HepG2 (cell line): ENCODE data around the gene LIPC. TPM values are rescaled to one million over a fixed set of nuclear protein-coding genes. Genes with fewer than 3 reads are reported as not detected.
A peak's percentile ranks its signal among the peaks of the same experiment; 100 is the strongest.

Experiments used
- ATAC-seq: fragments of 200-7000 bp; cut with Tn5 transposase; 3 replicates; pipeline ENCODE4 v1.9.1; 2020; ENCODE audit warnings: mild to moderate bottlenecking, moderate library complexity
- BruUV-seq: library from RNA; stranded (reverse); fragments of 400-500 nt; replicated peaks from 2 replicates; lab custom pipeline; 2021; lab: Mats Ljungman, UMichigan
- CTCF ChIA-PET: fragments of 300-600 bp; formaldehyde crosslinking; extraction: SDS; loops from one replicate; lab custom pipeline; 2021; ENCODE audit warnings: low total read pairs, inconsistent platforms, low intra/inter-chr PET ratio; lab: Yijun Ruan, JAX
- POLR2A ChIA-PET: fragments of 350-600 bp; sonication (Branson Sonifier 250); formaldehyde crosslinking; loops from one replicate; lab custom pipeline; 2020; ENCODE audit warnings: antibody characterized with exemption, inconsistent platforms; lab: Yijun Ruan, JAX
- DNase-seq: peaks from one replicate; pipeline ENCODE4 v3.0.0-alpha.2; 2015; ENCODE audit warnings: low spot score
- FAIRE-seq: peaks from 3 replicates; lab custom pipeline; 2011; peaks lifted over from hg19 to GRCh38; lab: Jason Lieb, UNC
- H2AFZ ChIP-seq: one replicate; pipeline ENCODE4 v1.6.1; 2011; ENCODE audit warnings: low read length, inconsistent platforms
- H3K27ac ChIP-seq: fragments of 300-600 bp; 3 replicates; pipeline ENCODE4 v1.8.0; 2011; ENCODE audit warnings: mixed run types, mild to moderate bottlenecking, mixed read lengths, low read length, inconsistent platforms; ENCODE audit not compliant: insufficient read depth; ENCODE audit errors: extremely low read length
- H3K27me3 ChIP-seq, 2 experiments: fragments of 200-600 bp in 1 of 2; 2 replicates in 1 of 2; 3 replicates in 1 of 2; pipeline versions ENCODE4 v1.6.0 to v1.8.0; 2011; ENCODE audit warnings: low read length in 2 of 2, mild to moderate bottlenecking in 2 of 2, moderate library complexity in 2 of 2, inconsistent platforms in 1 of 2; ENCODE audit not compliant: insufficient read depth in 2 of 2, control insufficient read depth in 1 of 2
- H3K36me3 ChIP-seq, 2 experiments: fragments of 200-600 bp in 1 of 2; replicated peaks in 1 of 2; 2 replicates in 1 of 2; 3 replicates in 1 of 2; pipeline versions ENCODE4 v1.5.1 to v1.8.0; 2011; ENCODE audit warnings: low read length in 2 of 2, inconsistent platforms in 1 of 2; ENCODE audit not compliant: insufficient read depth in 2 of 2, control insufficient read depth in 1 of 2
- H3K4me1 ChIP-seq: 2 replicates; pipeline ENCODE4 v1.5.1; 2012; ENCODE audit warnings: low read length, inconsistent platforms; ENCODE audit not compliant: insufficient read depth
- H3K4me2 ChIP-seq: 2 replicates; pipeline ENCODE4 v1.6.0; 2011; ENCODE audit warnings: low read depth, low read length, inconsistent platforms
- H3K4me3 ChIP-seq, 3 experiments: fragments of 200-600 bp in 1 of 3; sonication (generic), shearing (Covaris generic) in 1 of 3; replicated peaks in 1 of 3; 2 replicates each; pipeline ENCODE4 v1.5.1; 2011 to 2016; ENCODE audit warnings: low read length in 3 of 3, inconsistent platforms in 2 of 3, low read depth in 2 of 3, mild to moderate bottlenecking in 2 of 3, control low read depth in 1 of 3, mixed read lengths in 1 of 3; ENCODE audit not compliant: insufficient read depth in 1 of 3
- H3K79me2 ChIP-seq: one replicate; pipeline ENCODE4 v1.6.1; 2011; ENCODE audit warnings: low read length, inconsistent platforms; ENCODE audit not compliant: insufficient read depth
- H3K9ac ChIP-seq: 2 replicates; pipeline ENCODE4 v1.6.0; 2011; ENCODE audit warnings: mild to moderate bottlenecking, low read depth, low read length, inconsistent platforms; ENCODE audit not compliant: insufficient read depth
- H3K9me3 ChIP-seq: 2 replicates; pipeline ENCODE4 v1.5.1; 2012; ENCODE audit warnings: mild to moderate bottlenecking, low read length
- H4K20me1 ChIP-seq: 2 replicates; pipeline ENCODE4 v1.6.0; 2011; ENCODE audit warnings: inconsistent platforms, mild to moderate bottlenecking, low read length, moderate library complexity; ENCODE audit not compliant: insufficient read depth
- FOXA1 ChIP-seq, 2 experiments: fragments of 450-650 bp in 1 of 2; sonication (generic) in 1 of 2; formaldehyde crosslinking in 1 of 2; IDR thresholded peaks; 2 replicates each; pipeline versions ENCODE4 v1.4.0 to v1.6.1; 2016 to 2020; ENCODE audit warnings: missing genetic modification reagents in 1 of 2
- MEF2D ChIP-seq: sonication (generic); formaldehyde crosslinking; IDR thresholded peaks from 2 replicates; pipeline ENCODE4 v1.5.1; 2020; ENCODE audit warnings: mild to moderate bottlenecking, missing genetic modification reagents
- REPIN1 ChIP-seq: sonication (generic); formaldehyde crosslinking; IDR thresholded peaks from 2 replicates; pipeline ENCODE4 v1.8.0; 2022; ENCODE audit warnings: missing genetic modification reagents, low read depth, mild to moderate bottlenecking, borderline replicate concordance
- SALL1 ChIP-seq: sonication (generic); formaldehyde crosslinking; IDR thresholded peaks from 2 replicates; pipeline ENCODE4 v1.8.0; 2022; ENCODE audit warnings: mild to moderate bottlenecking, missing genetic modification reagents
- SIX4 ChIP-seq: sonication (generic); formaldehyde crosslinking; IDR thresholded peaks from 2 replicates; pipeline ENCODE4 v1.4.0; 2020; ENCODE audit warnings: missing genetic modification reagents
- ZBTB3 ChIP-seq: sonication (generic); formaldehyde crosslinking; IDR thresholded peaks from 2 replicates; pipeline ENCODE4 v1.4.0; 2020; ENCODE audit warnings: low read depth, mild to moderate bottlenecking, moderate library complexity, missing genetic modification reagents, borderline replicate concordance
- ZNF101 ChIP-seq: sonication (generic); formaldehyde crosslinking; IDR thresholded peaks from 2 replicates; pipeline ENCODE4 v1.4.0; 2020; ENCODE audit warnings: mild to moderate bottlenecking, low read depth, missing genetic modification reagents, borderline replicate concordance
- ZNF33A ChIP-seq: sonication (generic); formaldehyde crosslinking; IDR thresholded peaks from 2 replicates; pipeline ENCODE4 v1.5.1; 2020; ENCODE audit warnings: missing genetic modification reagents, mild to moderate bottlenecking, moderate library complexity, borderline replicate concordance
- ZNF557 ChIP-seq: sonication (generic); formaldehyde crosslinking; IDR thresholded peaks from 2 replicates; pipeline ENCODE4 v1.4.0; 2020; ENCODE audit warnings: missing genetic modification reagents
- ZNF564 ChIP-seq: sonication (generic); formaldehyde crosslinking; IDR thresholded peaks from 2 replicates; pipeline ENCODE4 v1.8.1; 2023; ENCODE audit warnings: mild to moderate bottlenecking, missing genetic modification reagents
- ZNF616 ChIP-seq: sonication (generic); formaldehyde crosslinking; IDR thresholded peaks from 2 replicates; pipeline ENCODE4 v1.5.0; 2020; ENCODE audit warnings: low read depth, mild to moderate bottlenecking, missing genetic modification reagents
- WGBS: methylation state at CpG from one replicate; pipeline ENCODE4 v1.1.6; 2017; ENCODE audit warnings: low lambda C conversion rate; 5-methylcytosine and 5-hydroxymethylcytosine counted together
- in situ Hi-C: cut with HindIII; loops from 2 replicates; pipeline ENCODE4 v1.10.0; 2017; ENCODE audit warnings: low pct_unique_long_range_greater_than_20kb; ENCODE audit not compliant: extremely low pct_ligation_motif_present
- intact Hi-C: fragments of 100-400 bp; cut with micrococcal nuclease; formaldehyde crosslinking; loops from one replicate; pipeline ENCODE4 v1.10.0; 2022; ENCODE audit not compliant: unreplicated experiment
- polyA plus RNA-seq, 8 experiments: library from polyadenylated mRNA; depleted of rRNA in 3 of 8; stranded (reverse) in 7 of 8; unstranded in 1 of 8; fragments of >200 nt; fragmentation: Illumina TruSeq in 4 of 8; extraction: Trizol in 4 of 8; gene quantifications; 2 replicates each; pipeline versions ENCODE4 v1.2.1 to v1.2.3, GENCODE V29; 2011 to 2016; ENCODE audit warnings: low read depth in 4 of 8, missing spikeins in 1 of 8, mixed read lengths in 1 of 8; ENCODE audit not compliant: insufficient read depth in 1 of 8
- total RNA-seq, 5 experiments: library from RNA; depleted of rRNA; stranded (reverse); fragments of >200 nt; fragmentation: Illumina TruSeq; extraction: Trizol; gene quantifications; 2 replicates each; pipeline ENCODE4 v1.2.3, GENCODE V29; 2016; ENCODE audit warnings: low read depth in 1 of 5
- TF ChIP-seq, protein P1 (sequence below): sonication (generic); formaldehyde crosslinking; IDR thresholded peaks from 2 replicates; pipeline ENCODE4 v1.5.0; 2020; ENCODE audit warnings: mild to moderate bottlenecking, missing genetic modification reagents
- TF ChIP-seq, protein P2 (sequence below): sonication (generic); formaldehyde crosslinking; IDR thresholded peaks from 2 replicates; pipeline ENCODE4 v1.8.1; 2023; ENCODE audit warnings: missing genetic modification reagents, inconsistent platforms, borderline replicate concordance

The LIPC gene
- total and polyA plus RNA-seq, 2 of the 13 experiments (the other 11 are each of a cell fraction or from before 2014, with no cell fraction given): 26.0 to 38.0 TPM

DNA sequence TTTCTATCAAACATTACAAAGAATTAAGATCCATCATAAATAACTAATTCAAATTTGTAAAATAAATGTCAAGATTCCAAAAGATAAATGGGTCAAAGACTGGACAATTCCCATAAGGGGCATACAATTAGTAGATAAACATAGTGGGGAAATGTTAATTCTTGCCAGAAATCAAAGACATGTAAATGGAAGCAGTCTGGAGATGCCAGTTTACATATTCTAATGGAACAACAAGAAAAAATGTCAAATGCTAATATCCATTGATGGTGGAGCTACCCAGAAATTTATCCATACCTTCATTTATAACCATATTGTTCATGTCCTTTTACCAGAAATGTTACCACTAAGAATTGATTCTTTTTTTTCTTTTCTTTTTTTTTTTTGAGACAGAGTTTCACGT lies 13.7 kb upstream of the LIPC start:
- Histone ChIP-seq H2AFZ (no peak overlapping the region), H3K79me2 (no peaks in the 10 kb centered on the region), H3K27ac (no peak overlapping the region), H3K4me2 (no peak overlapping the region), H3K9ac (no peak overlapping the region), H3K4me1 (peaks cover 19% of the 10 kb centered on the region), H4K20me1 (no peaks in the 10 kb centered on the region), H3K27me3 (no peaks in the 10 kb centered on the region; a peak in 1 of 5 replicates), H3K4me3 (no peak overlapping the region), H3K36me3 (no peaks in the 10 kb centered on the region), H3K9me3 (no peaks in the 10 kb centered on the region)
- WGBS: 48% methylated on average over 1 of the region's 1 CpG
- ChIA-PET CTCF (no interaction called here), POLR2A (no interaction called here)
- DNase-seq (no peak), ATAC-seq (no peak), FAIRE-seq (no peak)
- intact Hi-C loops: no loop called here
- BruUV-seq: no TSS peak
- in situ Hi-C loops: no loop called here
- TF ChIP-seq ZNF101 (CRISPR knock-in tag): no peak
- no peak for TF ChIP-seq ZBTB3 (CRISPR knock-in tag)
- no peak for TF ChIP-seq FOXA1 (IDR thresholded peaks at IDR 0.05)
- TF ChIP-seq FOXA1 (CRISPR knock-in tag; IDR thresholded peaks at IDR 0.05): no peak

DNA sequence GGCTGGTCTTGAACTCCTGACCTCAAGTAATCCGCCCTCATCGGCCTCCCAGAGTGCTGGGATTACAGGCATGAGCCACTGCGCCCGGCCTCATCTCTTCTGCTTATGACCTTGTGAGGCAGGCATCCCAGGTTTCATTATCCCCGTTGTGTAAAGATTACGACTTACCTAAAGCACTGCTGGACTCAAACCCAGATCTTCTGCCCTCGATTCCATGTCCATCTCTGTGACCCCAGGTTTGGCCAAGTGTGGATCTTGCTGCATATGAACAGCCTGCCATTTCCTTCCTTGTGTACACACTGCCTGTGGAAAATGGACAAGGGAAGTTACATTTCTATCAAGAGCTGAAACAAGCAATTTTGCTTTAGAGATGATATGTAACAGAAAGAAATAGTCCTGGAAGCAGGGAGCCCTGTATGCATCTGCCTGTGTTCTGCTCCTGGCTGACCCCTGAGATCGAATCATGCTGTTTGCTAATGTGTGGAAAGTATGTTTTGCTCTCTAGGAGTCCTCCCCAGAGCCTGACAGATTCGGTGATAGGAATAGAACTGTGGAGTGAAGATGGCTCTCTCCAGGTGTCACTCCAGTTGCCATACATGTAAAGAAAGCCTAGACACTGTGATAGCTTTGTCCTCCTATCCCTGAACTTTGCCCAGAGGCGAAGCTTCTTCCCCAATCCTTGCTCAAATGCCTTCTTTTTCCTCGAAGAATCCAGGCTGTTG lies 11.8 kb upstream of the LIPC start:
- CTCF ChIA-PET: no interaction called here
- Histone ChIP-seq H3K4me2 (peak overlapping the region; percentile 66), H3K9me3 (no peaks in the 10 kb centered on the region), H3K4me1 (peaks cover 37% of the 10 kb centered on the region), H3K27me3 (no peaks in the 10 kb centered on the region; a peak in 1 of 5 replicates), H3K27ac (no peak overlapping the region), H3K36me3 (no peaks in the 10 kb centered on the region), H2AFZ (peak overlapping the region; percentile 25), H4K20me1 (no peaks in the 10 kb centered on the region), H3K79me2 (no peaks in the 10 kb centered on the region), H3K9ac (peak overlapping the region; percentile 19; the same call in 1 of the 2 replicates), H3K4me3 (peak overlapping the region in 2 of 3 experiments; percentile 8 to 25; a peak in 1 of 6 replicates)
- in situ Hi-C loops (no loop called here), intact Hi-C loops (no loop called here)
- peak; percentile 64 for ATAC-seq
- no peak for DNase-seq
- no peak for FAIRE-seq
- no TSS peak for BruUV-seq
- POLR2A ChIA-PET: interaction anchor here (0.8 to 1.1 kb wide), 2 partner anchors 87 to 89 kb away, joined by 3 read pairs; no protein-coding TSS in a partner anchor
- 16% methylated on average over 9 of the region's 11 CpGs for WGBS
- no peak for TF ChIP-seq SIX4
- no peak for TF ChIP-seq ZNF557
- TF ChIP-seq, protein P1, sequence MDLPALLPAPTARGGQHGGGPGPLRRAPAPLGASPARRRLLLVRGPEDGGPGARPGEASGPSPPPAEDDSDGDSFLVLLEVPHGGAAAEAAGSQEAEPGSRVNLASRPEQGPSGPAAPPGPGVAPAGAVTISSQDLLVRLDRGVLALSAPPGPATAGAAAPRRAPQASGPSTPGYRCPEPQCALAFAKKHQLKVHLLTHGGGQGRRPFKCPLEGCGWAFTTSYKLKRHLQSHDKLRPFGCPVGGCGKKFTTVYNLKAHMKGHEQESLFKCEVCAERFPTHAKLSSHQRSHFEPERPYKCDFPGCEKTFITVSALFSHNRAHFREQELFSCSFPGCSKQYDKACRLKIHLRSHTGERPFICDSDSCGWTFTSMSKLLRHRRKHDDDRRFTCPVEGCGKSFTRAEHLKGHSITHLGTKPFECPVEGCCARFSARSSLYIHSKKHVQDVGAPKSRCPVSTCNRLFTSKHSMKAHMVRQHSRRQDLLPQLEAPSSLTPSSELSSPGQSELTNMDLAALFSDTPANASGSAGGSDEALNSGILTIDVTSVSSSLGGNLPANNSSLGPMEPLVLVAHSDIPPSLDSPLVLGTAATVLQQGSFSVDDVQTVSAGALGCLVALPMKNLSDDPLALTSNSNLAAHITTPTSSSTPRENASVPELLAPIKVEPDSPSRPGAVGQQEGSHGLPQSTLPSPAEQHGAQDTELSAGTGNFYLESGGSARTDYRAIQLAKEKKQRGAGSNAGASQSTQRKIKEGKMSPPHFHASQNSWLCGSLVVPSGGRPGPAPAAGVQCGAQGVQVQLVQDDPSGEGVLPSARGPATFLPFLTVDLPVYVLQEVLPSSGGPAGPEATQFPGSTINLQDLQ (CRISPR knock-in tag): no peak
- no peak for TF ChIP-seq ZNF564 (CRISPR knock-in tag)
- no peak for TF ChIP-seq ZNF616 (CRISPR knock-in tag)
- no peak for TF ChIP-seq ZNF33A (CRISPR knock-in tag)
- TF ChIP-seq, protein P2, sequence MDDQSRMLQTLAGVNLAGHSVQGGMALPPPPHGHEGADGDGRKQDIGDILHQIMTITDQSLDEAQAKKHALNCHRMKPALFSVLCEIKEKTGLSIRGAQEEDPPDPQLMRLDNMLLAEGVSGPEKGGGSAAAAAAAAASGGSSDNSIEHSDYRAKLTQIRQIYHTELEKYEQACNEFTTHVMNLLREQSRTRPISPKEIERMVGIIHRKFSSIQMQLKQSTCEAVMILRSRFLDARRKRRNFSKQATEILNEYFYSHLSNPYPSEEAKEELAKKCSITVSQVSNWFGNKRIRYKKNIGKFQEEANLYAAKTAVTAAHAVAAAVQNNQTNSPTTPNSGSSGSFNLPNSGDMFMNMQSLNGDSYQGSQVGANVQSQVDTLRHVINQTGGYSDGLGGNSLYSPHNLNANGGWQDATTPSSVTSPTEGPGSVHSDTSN: no peak
- no peak for TF ChIP-seq REPIN1 (CRISPR knock-in tag)
- TF ChIP-seq MEF2D: no peak
- peak; percentile 54 for TF ChIP-seq SALL1
